ENCODE data around the gene KCNQ1.

GRCh38 chr11:2732261-2732939 lies 287.6 kb downstream of the KCNQ1 start:
- TF ChIP-seq, protein P1, sequence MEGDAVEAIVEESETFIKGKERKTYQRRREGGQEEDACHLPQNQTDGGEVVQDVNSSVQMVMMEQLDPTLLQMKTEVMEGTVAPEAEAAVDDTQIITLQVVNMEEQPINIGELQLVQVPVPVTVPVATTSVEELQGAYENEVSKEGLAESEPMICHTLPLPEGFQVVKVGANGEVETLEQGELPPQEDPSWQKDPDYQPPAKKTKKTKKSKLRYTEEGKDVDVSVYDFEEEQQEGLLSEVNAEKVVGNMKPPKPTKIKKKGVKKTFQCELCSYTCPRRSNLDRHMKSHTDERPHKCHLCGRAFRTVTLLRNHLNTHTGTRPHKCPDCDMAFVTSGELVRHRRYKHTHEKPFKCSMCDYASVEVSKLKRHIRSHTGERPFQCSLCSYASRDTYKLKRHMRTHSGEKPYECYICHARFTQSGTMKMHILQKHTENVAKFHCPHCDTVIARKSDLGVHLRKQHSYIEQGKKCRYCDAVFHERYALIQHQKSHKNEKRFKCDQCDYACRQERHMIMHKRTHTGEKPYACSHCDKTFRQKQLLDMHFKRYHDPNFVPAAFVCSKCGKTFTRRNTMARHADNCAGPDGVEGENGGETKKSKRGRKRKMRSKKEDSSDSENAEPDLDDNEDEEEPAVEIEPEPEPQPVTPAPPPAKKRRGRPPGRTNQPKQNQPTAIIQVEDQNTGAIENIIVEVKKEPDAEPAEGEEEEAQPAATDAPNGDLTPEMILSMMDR (optimal IDR thresholded peaks at IDR 0.05 in 1 of 3, IDR thresholded peaks at IDR 0.05 in 1 of 3, conservative IDR thresholded peaks at IDR 0.05 in 1 of 3; ENCODE audit: extremely low read depth in 1 of 3, insufficient read depth in 2 of 3, low read length in 3 of 3), result no peak
- TF ChIP-seq EZH2 (IDR thresholded peaks at IDR 0.05; ENCODE audit: low read length), result no peak

All from keratinocyte (primary cell).